ENCODE results near the gene VAMP7. TPM values are rescaled to one million over a fixed set of nuclear protein-coding genes. Genes with fewer than 3 reads are reported as not detected.
"Not testable (repeated sequence)": the region's sequence is repeated elsewhere in the genome, so short reads cannot be mapped to it uniquely, and the experiment has no call there.

Gene VAMP7
- polyA plus RNA-seq, 1 donor from 2014 or later, result 43.4 TPM

DNA sequence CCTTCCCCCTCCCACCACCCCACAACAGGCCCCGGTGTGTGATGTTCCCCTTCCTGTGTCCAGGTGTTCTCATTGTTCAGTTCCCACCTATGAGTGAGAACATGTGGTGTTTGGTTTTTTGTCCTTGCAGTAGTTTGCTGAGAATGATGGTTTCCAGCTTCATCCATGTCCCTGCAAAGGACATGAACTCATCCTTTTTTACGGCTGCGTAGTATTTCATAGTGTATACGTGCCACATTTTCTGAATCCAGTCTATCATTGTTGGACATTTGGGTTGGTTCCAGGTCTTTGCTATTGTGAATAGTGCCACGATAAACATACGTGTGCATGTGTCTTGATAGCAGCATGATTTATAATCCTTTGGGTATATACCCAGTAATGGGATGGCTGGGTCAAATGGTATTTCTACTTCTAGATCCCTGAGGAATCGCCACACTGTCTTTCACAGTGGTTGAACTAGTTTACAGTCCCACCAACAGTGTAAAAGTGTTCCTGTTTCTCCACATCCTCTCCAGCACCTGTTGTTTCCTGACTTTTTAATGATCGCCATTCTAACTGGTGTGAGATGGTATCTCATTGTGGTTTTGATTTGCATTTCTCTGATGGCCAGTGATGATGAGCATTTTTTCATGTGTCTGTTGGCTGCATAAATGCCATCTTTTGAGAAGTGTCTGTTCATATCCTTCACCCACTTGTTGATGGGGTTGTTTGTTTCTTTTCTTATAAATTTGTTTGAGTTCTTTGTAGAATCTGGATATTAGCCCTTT, 49.9 kb downstream of the VAMP7 start:
- H3K36me3 ChIP-seq (ENCODE audit: insufficient read depth, low read length); H3K4me3 ChIP-seq (ENCODE audit: low read length); H3K9ac ChIP-seq (ENCODE audit: low read length); H3K79me2 ChIP-seq (replicated peaks; ENCODE audit: insufficient read depth, low read length); H3K9me2 ChIP-seq (ENCODE audit: insufficient read depth, low read length); H3K4me2 ChIP-seq (ENCODE audit: low read length); H3F3A ChIP-seq (ENCODE audit: insufficient read depth, low read length, poor library complexity, severe bottlenecking); H3K9me3 ChIP-seq (ENCODE audit: low read length); H3K27ac ChIP-seq (ENCODE audit: low read length); H3K27me3 ChIP-seq (ENCODE audit: insufficient read depth, low read depth, low read length); H2AFZ ChIP-seq (ENCODE audit: low read depth, low read length); H4K20me1 ChIP-seq (ENCODE audit: insufficient read depth): not testable (repeated sequence)

DNA sequence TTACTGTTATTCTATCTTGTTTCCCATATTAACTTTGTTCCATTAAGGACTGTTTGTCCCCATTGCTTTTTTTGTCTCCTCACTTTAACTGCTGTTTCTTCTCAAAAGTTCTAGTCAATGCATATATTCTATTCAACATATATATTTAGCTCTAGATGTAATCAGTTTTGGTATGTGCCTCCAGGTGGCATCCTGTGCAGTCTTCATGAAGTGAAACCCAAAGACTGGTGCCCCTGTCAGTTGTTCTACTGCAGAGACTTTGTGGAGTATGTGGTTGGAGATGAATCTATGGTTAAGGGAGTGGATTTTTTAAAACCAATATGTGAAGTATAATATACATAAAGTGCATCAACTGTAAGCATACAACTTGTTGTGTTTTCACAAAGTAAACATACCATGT, 57.0 kb downstream of the VAMP7 start:
- TF ChIP-seq POLR2AphosphoS5 (IDR thresholded peaks at IDR 0.05) (no peak), MXI1 (conservative IDR thresholded peaks at IDR 0.05; ENCODE audit: poor library complexity, severe bottlenecking) (no peak), CTCF (IDR thresholded peaks at IDR 0.05; ENCODE audit: poor library complexity, severe bottlenecking) (no peak), RAD21 (conservative IDR thresholded peaks at IDR 0.05) (no peak), EP300 (conservative IDR thresholded peaks at IDR 0.05; ENCODE audit: poor library complexity, severe bottlenecking) (no peak), TAF1 (IDR thresholded peaks at IDR 0.05; ENCODE audit: low read depth) (no peak), REST (IDR thresholded peaks at IDR 0.05; ENCODE audit: borderline replicate concordance) (no peak), SMC3 (conservative IDR thresholded peaks at IDR 0.05; ENCODE audit: poor library complexity) (no peak)
- no peaks in the 10 kb centered on the region for H3K9me3 ChIP-seq (ENCODE audit: low read length)
- no peaks in the 10 kb centered on the region for H3K79me2 ChIP-seq (replicated peaks; ENCODE audit: insufficient read depth, low read length)
- no peaks in the 10 kb centered on the region for H3K9me2 ChIP-seq (ENCODE audit: insufficient read depth, low read length)
- H3K36me3 ChIP-seq (ENCODE audit: insufficient read depth, low read length), result no peaks in the 10 kb centered on the region
- no peaks in the 10 kb centered on the region for H3F3A ChIP-seq (ENCODE audit: insufficient read depth, low read length, poor library complexity, severe bottlenecking)
- no peak overlapping the region for H3K27ac ChIP-seq (ENCODE audit: low read length)
- no peak overlapping the region for H2AFZ ChIP-seq (ENCODE audit: low read depth, low read length)
- H3K4me2 ChIP-seq (ENCODE audit: low read length), result no peak overlapping the region
- no peaks in the 10 kb centered on the region for H3K27me3 ChIP-seq (ENCODE audit: insufficient read depth, low read depth, low read length)
- no peaks in the 10 kb centered on the region for H4K20me1 ChIP-seq (ENCODE audit: insufficient read depth)
- no peak overlapping the region for H3K9ac ChIP-seq (ENCODE audit: low read length)
- no peak overlapping the region for H3K4me3 ChIP-seq (ENCODE audit: low read length)

DNA sequence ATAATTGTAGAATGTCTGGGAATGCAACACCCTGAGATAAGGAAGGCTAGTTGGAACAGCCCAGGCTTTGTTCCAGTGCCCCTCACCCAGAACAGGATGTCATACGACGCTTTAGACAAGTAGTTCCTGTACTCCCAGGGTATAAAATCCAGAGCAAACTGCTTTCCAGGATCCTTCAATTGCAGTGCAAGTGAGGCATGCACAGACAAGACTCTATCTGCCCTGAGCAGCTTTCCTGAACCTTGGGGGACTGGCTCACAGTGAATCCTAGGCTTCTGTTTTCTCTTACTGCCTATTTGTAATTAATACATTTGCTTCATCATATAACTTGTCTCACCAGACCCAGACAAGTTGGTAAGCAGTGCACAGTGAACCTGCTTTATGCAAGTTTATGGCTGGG, 68.0 kb downstream of the VAMP7 start:
- TF ChIP-seq EZH2 (IDR thresholded peaks at IDR 0.05; ENCODE audit: borderline replicate concordance, insufficient read depth, low read length, poor library complexity, severe bottlenecking) (no peak), REST (IDR thresholded peaks at IDR 0.05; ENCODE audit: borderline replicate concordance) (no peak), MXI1 (conservative IDR thresholded peaks at IDR 0.05; ENCODE audit: poor library complexity, severe bottlenecking) (no peak), POLR2AphosphoS5 (IDR thresholded peaks at IDR 0.05) (no peak), EP300 (conservative IDR thresholded peaks at IDR 0.05; ENCODE audit: poor library complexity, severe bottlenecking) (no peak), CTCF (IDR thresholded peaks at IDR 0.05; ENCODE audit: poor library complexity, severe bottlenecking) (no peak), SMC3 (conservative IDR thresholded peaks at IDR 0.05; ENCODE audit: poor library complexity) (no peak)
- no peaks in the 10 kb centered on the region for H3K9me3 ChIP-seq (ENCODE audit: low read length)

More for the DNA sequence above, 68.0 kb downstream of the VAMP7 start:
- no peak overlapping the region for H3K4me3 ChIP-seq (ENCODE audit: low read length)
- H3K79me2 ChIP-seq (replicated peaks; ENCODE audit: insufficient read depth, low read length), result no peaks in the 10 kb centered on the region
- no peaks in the 10 kb centered on the region for H3K36me3 ChIP-seq (ENCODE audit: insufficient read depth, low read length)
- no peak overlapping the region for H3K4me2 ChIP-seq (ENCODE audit: low read length)
- no peak overlapping the region for H3K9ac ChIP-seq (ENCODE audit: low read length)
- H2AFZ ChIP-seq (ENCODE audit: low read depth, low read length), result no peak overlapping the region
- no peak overlapping the region for H3K27ac ChIP-seq (ENCODE audit: low read length)
- no peaks in the 10 kb centered on the region for H3K9me2 ChIP-seq (ENCODE audit: insufficient read depth, low read length)
- no peaks in the 10 kb centered on the region for H3K27me3 ChIP-seq (ENCODE audit: insufficient read depth, low read depth, low read length)
- H3F3A ChIP-seq (ENCODE audit: insufficient read depth, low read length, poor library complexity, severe bottlenecking), result no peaks in the 10 kb centered on the region
- no peaks in the 10 kb centered on the region for H4K20me1 ChIP-seq (ENCODE audit: insufficient read depth)

Data from neural cell (in vitro differentiated cells).